Transverse colon (tissue), 4 donors: Measurements from ENCODE around the gene FBXO17.
"Not testable (repeated sequence)": the region's sequence is repeated elsewhere in the genome, so short reads cannot be mapped to it uniquely, and the experiment has no call there.

Experiments
- CTCF ChIP-seq, 5 experiments: fragments of 200-600 bp in 3 of 5; fragments of 450-650 bp in 2 of 5; sonication (generic) in 3 of 5; IDR thresholded peaks; 1 replicate in 2 of 5; 2 replicates in 3 of 5; pipeline ENCODE4 v1.5.1; 2016 to 2017; ENCODE audit warnings: antibody characterized with exemption in 5 of 5, inconsistent platforms in 3 of 5, mild to moderate bottlenecking in 2 of 5, moderate library complexity in 1 of 5
- POLR2AphosphoS5 ChIP-seq, 3 donors: sonication (generic); formaldehyde crosslinking; IDR thresholded peaks; one replicate each; pipeline ENCODE4 v1.6.1; 2016; ENCODE audit warnings: antibody characterized with exemption in 3 of 3

- not testable (repeated sequence) for TF ChIP-seq CTCF, POLR2AphosphoS5 (IDR thresholded peaks at IDR 0.05)
These were observed 9.4 kb downstream of the FBXO17 start for GRCh38 chr19:38966149-38966548.
